B cell (primary cell): ENCODE measurements around the gene MXRA8. TPM values are rescaled to one million over a fixed set of nuclear protein-coding genes. Genes with fewer than 3 reads are reported as not detected.

Experiments
- ATAC-seq: fragments of 200-7000 bp; cut with Tn5 transposase; one replicate; pipeline ENCODE4 v1.10.0; 2021; ENCODE audit warnings: low read depth, mild to moderate bottlenecking, moderate number of reproducible peaks, moderate library complexity
- CTCF ChIA-PET: fragments of 350-600 bp; sonication (Branson Sonifier 250); formaldehyde crosslinking; loops from one replicate; lab custom pipeline; 2021; ENCODE audit warnings: antibody characterized with exemption, inconsistent platforms; lab: Charles Lee
- POLR2A ChIA-PET: fragments of 350-600 bp; sonication (Branson Sonifier 250); formaldehyde crosslinking; loops from one replicate; lab custom pipeline; 2021; ENCODE audit warnings: antibody characterized with exemption; lab: Charles Lee
- DNase-seq: peaks from one replicate; pipeline ENCODE4 v3.0.0; 2013
- H2AFZ ChIP-seq: 2 replicates; pipeline ENCODE4 v1.6.1; 2012; ENCODE audit warnings: mild to moderate bottlenecking, low read depth, low read length; ENCODE audit not compliant: insufficient read depth, poor library complexity, severe bottlenecking
- H3K27ac ChIP-seq, 2 donors: 1 replicate in 1 of 2; 2 replicates in 1 of 2; pipeline ENCODE4 v1.5.1; 2012 to 2013; ENCODE audit warnings: low read length in 2 of 2, mild to moderate bottlenecking in 2 of 2, moderate library complexity in 1 of 2
- H3K27me3 ChIP-seq, 4 experiments: fragments of 200-600 bp in 1 of 4; sonication (generic) in 1 of 4; replicated peaks in 1 of 4; 1 replicate in 2 of 4; 2 replicates in 2 of 4; pipeline versions ENCODE4 v1.6.1 to v1.7.0; 2013 to 2016; ENCODE audit warnings: low read length in 3 of 4, mild to moderate bottlenecking in 2 of 4, mixed read lengths in 1 of 4, moderate library complexity in 1 of 4; ENCODE audit not compliant: insufficient read depth in 4 of 4, control insufficient read depth in 3 of 4; ENCODE audit errors: control extremely low read depth in 1 of 4
- H3K36me3 ChIP-seq, 2 experiments: replicated peaks in 1 of 2; 1 replicate in 1 of 2; 2 replicates in 1 of 2; pipeline versions ENCODE4 v1.6.1 to v1.7.1; 2013; ENCODE audit warnings: low read length in 1 of 2; ENCODE audit not compliant: insufficient read depth in 2 of 2, control insufficient read depth in 1 of 2; ENCODE audit errors: control extremely low read depth in 1 of 2, extremely low read depth in 1 of 2
- H3K4me1 ChIP-seq, 2 donors: fragments of 200-600 bp in 1 of 2; sonication (generic) in 1 of 2; 1 replicate in 1 of 2; 2 replicates in 1 of 2; pipeline versions ENCODE4 v1.5.1 to v1.6.1; 2013 to 2017; ENCODE audit warnings: low read length in 2 of 2; ENCODE audit not compliant: control insufficient read depth in 2 of 2, insufficient read depth in 2 of 2
- H3K4me2 ChIP-seq: replicated peaks from 2 replicates; pipeline ENCODE3; 2012; ENCODE audit warnings: mild to moderate bottlenecking, low read depth, low read length; ENCODE audit not compliant: poor library complexity, severe bottlenecking
- H3K4me3 ChIP-seq, 5 experiments: fragments of 200-600 bp in 1 of 5; sonication (generic) in 1 of 5; 1 replicate in 3 of 5; 2 replicates in 2 of 5; pipeline versions ENCODE4 v1.5.1 to v1.7.0; 2011 to 2016; ENCODE audit warnings: low read length in 4 of 5, mild to moderate bottlenecking in 4 of 5, low read depth in 2 of 5, control low read depth in 1 of 5, moderate library complexity in 1 of 5; ENCODE audit not compliant: insufficient read depth in 1 of 5; ENCODE audit errors: control extremely low read depth in 1 of 5, extremely low read depth in 1 of 5
- H3K79me2 ChIP-seq: fragments of 200-600 bp; sonication (generic); one replicate; pipeline ENCODE4 v1.6.0; 2016; ENCODE audit warnings: low read length; ENCODE audit not compliant: control insufficient read depth, insufficient read depth
- H3K9ac ChIP-seq: fragments of 200-600 bp; sonication (generic); 2 replicates; pipeline ENCODE4 v1.6.1; 2017; ENCODE audit warnings: mild to moderate bottlenecking, low read length, moderate library complexity
- H3K9me3 ChIP-seq, 3 donors: one replicate each; pipeline versions ENCODE4 v1.6.1 to v1.7.1; 2013; ENCODE audit warnings: low read length in 2 of 3; ENCODE audit not compliant: control insufficient read depth in 2 of 3, insufficient read depth in 1 of 3; ENCODE audit errors: control extremely low read depth in 1 of 3
- H4K20me1 ChIP-seq: 2 replicates; pipeline ENCODE4 v1.6.0; 2012; ENCODE audit warnings: mild to moderate bottlenecking, low read length; ENCODE audit not compliant: insufficient read depth, control insufficient read depth, poor library complexity, severe bottlenecking
- H3K27ac Mint-ChIP-seq: one replicate; pipeline ENCODE4 v1.8.0; 2021; ENCODE audit warnings: mixed read lengths
- H3K27me3 Mint-ChIP-seq: one replicate; pipeline ENCODE4 v1.8.0; 2021; ENCODE audit warnings: mixed read lengths
- H3K4me1 Mint-ChIP-seq: one replicate; pipeline ENCODE4 v1.8.0; 2021; ENCODE audit warnings: mixed read lengths
- H3K4me3 Mint-ChIP-seq: one replicate; pipeline ENCODE4 v1.8.0; 2021; ENCODE audit warnings: mixed read lengths
- H3K9me3 Mint-ChIP-seq: one replicate; pipeline ENCODE4 v1.8.0; 2022; ENCODE audit warnings: mixed read lengths; ENCODE audit not compliant: insufficient read depth
- CTCF ChIP-seq: fragments of 200-600 bp; IDR thresholded peaks from one replicate; pipeline ENCODE4 v1.8.0; 2022; ENCODE audit warnings: antibody characterized with exemption, mild to moderate bottlenecking
- EZH2 ChIP-seq: IDR thresholded peaks from 2 replicates; pipeline ENCODE4 v1.6.1; 2012; ENCODE audit warnings: borderline replicate concordance, low read depth, mild to moderate bottlenecking, moderate library complexity, low read length; ENCODE audit not compliant: insufficient read depth, poor library complexity, severe bottlenecking
- WGBS: methylation state at CpG from one replicate; pipeline ENCODE4 v1.1.5; 2013; ENCODE audit warnings: missing lambda C conversion rate; ENCODE audit not compliant: insufficient coverage; 5-methylcytosine and 5-hydroxymethylcytosine counted together
- intact Hi-C: fragments of 100-400 bp; cut with micrococcal nuclease; formaldehyde crosslinking; loops from one replicate; pipeline ENCODE4 v1.10.0; 2022
- polyA plus RNA-seq: library from polyadenylated mRNA; depleted of rRNA; stranded (reverse); fragments of >200 nt; gene quantifications from 2 replicates; pipeline ENCODE4 v1.2.3, GENCODE V29; 2012
- total RNA-seq, 2 donors: library from RNA; stranded (reverse); fragments of 120-200 nt in 1 of 2; gene quantifications; 1 replicate in 1 of 2; 2 replicates in 1 of 2; pipeline versions ENCODE4 v1.2.3 to v1.2.4, GENCODE V29; 2013 to 2022

The MXRA8 gene
- total and polyA plus RNA-seq, 2 donors (not counting 1 experiment from before 2014, with no cell fraction given), result 0.10 TPM; not detected in 1

- no peak overlapping the region for H3K4me2 ChIP-seq
- CTCF ChIA-PET, result no interaction called here
- Mint-ChIP-seq H3K4me3 (no peak overlapping the region), H3K27me3 (peaks cover 24% of the 10 kb centered on the region), H3K4me1 (peaks cover 8% of the 10 kb centered on the region), H3K27ac (no peak overlapping the region), H3K9me3 (no peaks in the 10 kb centered on the region)
- intact Hi-C loops, result no loop called here
- no peak overlapping the region for H2AFZ ChIP-seq
- 82% methylated on average over 20 of the region's 20 CpGs for WGBS
- H3K79me2 ChIP-seq, result no peaks in the 10 kb centered on the region
- TF ChIP-seq EZH2 (no peak), CTCF (no peak)
- DNase-seq, result no peak
- peaks cover 0 to 46% (median 13%) of the 10 kb centered on the region in 4 experiments for H3K27me3 ChIP-seq
- H3K4me1 ChIP-seq, result peaks cover 11 to 14% of the 10 kb centered on the region in 2 donors
- H3K27ac ChIP-seq, result no peak overlapping the region
- ATAC-seq, result no peak
- H3K9me3 ChIP-seq, result peaks cover 0 to 6% (median 0%) of the 10 kb centered on the region in 3 donors
- H3K4me3 ChIP-seq, result no peak overlapping the region
- no peaks in the 10 kb centered on the region for H4K20me1 ChIP-seq
- H3K36me3 ChIP-seq, result no peaks in the 10 kb centered on the region
- POLR2A ChIA-PET, result no interaction called here
- H3K9ac ChIP-seq, result no peak overlapping the region
Measured at GRCh38 chr1:1360506-1361169, 2.3 kb upstream of the MXRA8 start.

- CTCF ChIA-PET, result no interaction called here
- H3K9ac ChIP-seq, result no peak overlapping the region
- H3K27ac Mint-ChIP-seq, result no peak overlapping the region
Measured at GRCh38 chr1:1359664-1360468, 1.5 kb upstream of the MXRA8 start.

More at GRCh38 chr1:1359664-1360468, 1.5 kb upstream of the MXRA8 start:
- Histone ChIP-seq H3K4me2 (no peak overlapping the region), H3K4me3 (no peak overlapping the region), H2AFZ (no peak overlapping the region), H3K27ac (no peak overlapping the region), H3K9me3 (peaks cover 0 to 6% (median 0%) of the 10 kb centered on the region in 3 donors), H3K27me3 (peaks cover 0 to 46% (median 13%) of the 10 kb centered on the region in 4 experiments), H3K79me2 (no peaks in the 10 kb centered on the region), H3K4me1 (peaks cover 11 to 14% of the 10 kb centered on the region in 2 donors), H4K20me1 (no peaks in the 10 kb centered on the region), H3K36me3 (no peaks in the 10 kb centered on the region)
- POLR2A ChIA-PET, result no interaction called here
- WGBS, result 78% methylated on average over 24 of the region's 28 CpGs
- intact Hi-C loops, result no loop called here
- no peak overlapping the region for H3K4me3 Mint-ChIP-seq
- ATAC-seq (no peak), DNase-seq (no peak)
- peaks cover 24% of the 10 kb centered on the region for H3K27me3 Mint-ChIP-seq
- H3K4me1 Mint-ChIP-seq, result peaks cover 8% of the 10 kb centered on the region
- H3K9me3 Mint-ChIP-seq, result no peaks in the 10 kb centered on the region
- TF ChIP-seq EZH2, result no peak
- no peak for TF ChIP-seq CTCF
